GM12878 (cell line): ENCODE results near the gene ALPK1. TPM values are rescaled to one million over a fixed set of nuclear protein-coding genes. Genes with fewer than 3 reads are reported as not detected.

Experiments
- EED ChIP-seq: sonication (generic); IDR thresholded peaks from 2 replicates; pipeline ENCODE4 v1.6.1; 2016; ENCODE audit warnings: antibody characterized with exemption, low read depth
- MTA3 ChIP-seq: IDR thresholded peaks from 2 replicates; pipeline ENCODE4 v1.6.1; 2012; ENCODE audit warnings: low read length, inconsistent platforms, borderline replicate concordance
- MYB ChIP-seq: fragments of 150-350 bp; IDR thresholded peaks from 2 replicates; pipeline ENCODE4 v1.6.1; 2014; ENCODE audit warnings: mild to moderate bottlenecking, low read depth, low read length, borderline replicate concordance
- NBN ChIP-seq: fragments of 450-650 bp; IDR thresholded peaks from 2 replicates; pipeline ENCODE4 v1.6.1; 2016
- NFYA ChIP-seq: IDR thresholded peaks from 2 replicates; pipeline ENCODE4 v1.6.1; 2011; ENCODE audit warnings: low read depth, mild to moderate bottlenecking, low read length, improper control_type of control experiment, borderline replicate concordance
- NR2C2 ChIP-seq: IDR thresholded peaks from 2 replicates; pipeline ENCODE4 v1.6.1; 2011; ENCODE audit warnings: borderline replicate concordance, low read depth; ENCODE audit not compliant: control insufficient read depth, insufficient read length
- NR2F1 ChIP-seq: fragments of 450-650 bp; conservative IDR thresholded peaks from 2 replicates; pipeline ENCODE4 v1.6.1; 2017; ENCODE audit warnings: mild to moderate bottlenecking
- POLR2AphosphoS2 ChIP-seq: IDR thresholded peaks from 2 replicates; pipeline ENCODE4 v1.6.1; 2011; ENCODE audit warnings: low read depth, mild to moderate bottlenecking, low read length, improper control_type of control experiment, moderate library complexity
- POLR2AphosphoS5 ChIP-seq: IDR thresholded peaks from 2 replicates; pipeline ENCODE4 v1.6.1; 2011; ENCODE audit warnings: mild to moderate bottlenecking, low read length, inconsistent platforms
- RAD51 ChIP-seq: fragments of 450-650 bp; IDR thresholded peaks from 2 replicates; pipeline ENCODE4 v1.6.1; 2016; ENCODE audit warnings: moderate library complexity, mild to moderate bottlenecking, inconsistent platforms
- RB1 ChIP-seq: fragments of 450-650 bp; formaldehyde crosslinking; IDR thresholded peaks from 2 replicates; pipeline ENCODE4 v1.6.1; 2017; ENCODE audit warnings: mild to moderate bottlenecking, borderline replicate concordance
- RBBP5 ChIP-seq: fragments of 200-600 bp; sonication (generic); conservative IDR thresholded peaks from 2 replicates; pipeline ENCODE4 v1.6.1; 2016
- RELA ChIP-seq: fragments of 450-650 bp; IDR thresholded peaks from 2 replicates; pipeline ENCODE4 v1.8.0; 2014; ENCODE audit warnings: borderline replicate concordance; ENCODE audit not compliant: partially characterized antibody
- RFX5 ChIP-seq: IDR thresholded peaks from 2 replicates; pipeline ENCODE4 v1.6.1; 2011; ENCODE audit warnings: low read depth, low read length, improper control_type of control experiment
- STAT3 ChIP-seq: IDR thresholded peaks from 2 replicates; pipeline ENCODE4 v1.6.1; 2011; ENCODE audit warnings: low read depth, low read length, improper control_type of control experiment
- TCF12 ChIP-seq: IDR thresholded peaks from 2 replicates; pipeline ENCODE4 v1.6.1; 2011; ENCODE audit warnings: low read depth, mild to moderate bottlenecking, low read length
- ZNF207 ChIP-seq: fragments of 450-650 bp; IDR thresholded peaks from 2 replicates; pipeline ENCODE4 v1.6.1; 2014; ENCODE audit warnings: antibody characterized with exemption, mild to moderate bottlenecking, borderline replicate concordance
- polyA plus RNA-seq, 11 experiments: library from polyadenylated mRNA; depleted of rRNA in 4 of 11; unstranded in 6 of 11; stranded (reverse) in 5 of 11; fragments of >200 nt; fragmentation: Nextera tagmentation in 4 of 11; fragmentation: Illumina TruSeq in 1 of 11; extraction: Ambion mirVana in 4 of 11; extraction: Trizol in 1 of 11; gene quantifications; 1 replicate in 1 of 11; 2 replicates in 10 of 11; pipeline versions ENCODE4 v1.2.1 to v1.2.3, GENCODE V29; 2011 to 2016; ENCODE audit warnings: inconsistent platforms in 2 of 11, missing spikeins in 2 of 11, low read depth in 1 of 11
- total RNA-seq, 4 experiments: library from RNA; depleted of rRNA in 3 of 4; stranded (reverse); fragments of >200 nt in 3 of 4; fragmentation: Illumina TruSeq in 1 of 4; extraction: Trizol in 1 of 4; gene quantifications; 2 replicates each; pipeline versions ENCODE4 v1.2.1 to v1.2.3, GENCODE V29; 2013 to 2021
- TF ChIP-seq, protein P1 (sequence below): fragments of 150-350 bp; IDR thresholded peaks from 2 replicates; pipeline ENCODE4 v1.6.1; 2016; ENCODE audit warnings: low read depth, low read length
- TF ChIP-seq, protein P2 (sequence below): fragments of 450-650 bp; IDR thresholded peaks from 2 replicates; pipeline ENCODE4 v1.6.1; 2016; ENCODE audit warnings: mild to moderate bottlenecking
- TF ChIP-seq, protein P3 (sequence below): fragments of 450-650 bp; IDR thresholded peaks from 2 replicates; pipeline ENCODE4 v1.6.1; 2017; ENCODE audit warnings: borderline replicate concordance
- TF ChIP-seq, protein P4 (sequence below): IDR thresholded peaks from 2 replicates; pipeline ENCODE4 v1.6.1; 2012; ENCODE audit warnings: low read length, inconsistent platforms
- TF ChIP-seq, protein P5 (sequence below): IDR thresholded peaks from 2 replicates; pipeline ENCODE4 v1.6.1; 2012; ENCODE audit warnings: low read depth, low read length, improper control_type of control experiment

Gene ALPK1
- total and polyA plus RNA-seq, 10 of the 15 experiments (the other 5 are each of a cell fraction or from before 2014, with no cell fraction given): 8.5 to 32.3 (median 22.6) TPM

DNA sequence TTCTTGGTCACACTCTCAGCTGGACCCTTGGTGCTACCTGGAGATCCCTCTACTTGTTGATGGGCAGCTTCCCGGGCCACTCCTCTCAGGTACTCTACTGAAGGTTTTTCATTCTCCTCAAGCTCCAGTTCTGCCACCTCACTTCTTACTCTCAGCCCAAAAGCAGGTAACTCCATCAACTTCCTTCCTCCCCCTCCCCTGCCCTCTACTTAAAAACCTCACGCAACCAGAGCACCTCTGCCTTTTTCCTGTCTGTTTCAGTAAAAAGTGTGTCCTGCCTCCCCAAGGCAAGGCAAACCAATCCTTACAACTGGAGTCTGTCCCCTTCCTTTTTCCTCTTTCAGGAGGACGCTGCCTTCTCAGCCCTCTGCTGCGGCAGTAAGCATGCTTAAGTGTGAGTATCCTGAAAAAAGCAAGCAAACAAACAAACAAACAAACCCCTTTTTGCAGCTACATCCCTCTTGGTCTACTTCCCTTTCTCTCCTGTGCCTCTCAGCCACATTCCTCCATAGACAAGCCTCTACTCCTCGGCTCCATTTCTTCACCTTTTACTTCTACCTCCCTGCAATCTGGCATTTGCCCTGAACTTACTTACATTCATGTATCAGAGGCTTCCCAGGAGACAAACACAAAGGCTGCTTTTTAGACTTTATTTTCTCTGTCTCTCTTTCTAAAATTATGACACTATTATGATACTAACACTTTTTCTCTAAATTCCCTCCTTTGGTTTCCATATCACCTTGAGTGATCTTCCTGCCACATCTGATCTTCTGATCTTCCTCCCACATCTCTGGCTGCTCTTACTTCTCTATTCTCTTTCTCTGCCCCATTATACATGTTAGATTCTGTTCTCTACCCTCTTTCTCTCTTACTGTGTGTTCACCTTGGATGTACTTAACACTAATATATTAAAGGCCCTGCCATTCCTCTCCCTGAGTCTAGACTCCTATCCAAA is 5.4 kb downstream of the ALPK1 start (continued):
- TF ChIP-seq, protein P1, sequence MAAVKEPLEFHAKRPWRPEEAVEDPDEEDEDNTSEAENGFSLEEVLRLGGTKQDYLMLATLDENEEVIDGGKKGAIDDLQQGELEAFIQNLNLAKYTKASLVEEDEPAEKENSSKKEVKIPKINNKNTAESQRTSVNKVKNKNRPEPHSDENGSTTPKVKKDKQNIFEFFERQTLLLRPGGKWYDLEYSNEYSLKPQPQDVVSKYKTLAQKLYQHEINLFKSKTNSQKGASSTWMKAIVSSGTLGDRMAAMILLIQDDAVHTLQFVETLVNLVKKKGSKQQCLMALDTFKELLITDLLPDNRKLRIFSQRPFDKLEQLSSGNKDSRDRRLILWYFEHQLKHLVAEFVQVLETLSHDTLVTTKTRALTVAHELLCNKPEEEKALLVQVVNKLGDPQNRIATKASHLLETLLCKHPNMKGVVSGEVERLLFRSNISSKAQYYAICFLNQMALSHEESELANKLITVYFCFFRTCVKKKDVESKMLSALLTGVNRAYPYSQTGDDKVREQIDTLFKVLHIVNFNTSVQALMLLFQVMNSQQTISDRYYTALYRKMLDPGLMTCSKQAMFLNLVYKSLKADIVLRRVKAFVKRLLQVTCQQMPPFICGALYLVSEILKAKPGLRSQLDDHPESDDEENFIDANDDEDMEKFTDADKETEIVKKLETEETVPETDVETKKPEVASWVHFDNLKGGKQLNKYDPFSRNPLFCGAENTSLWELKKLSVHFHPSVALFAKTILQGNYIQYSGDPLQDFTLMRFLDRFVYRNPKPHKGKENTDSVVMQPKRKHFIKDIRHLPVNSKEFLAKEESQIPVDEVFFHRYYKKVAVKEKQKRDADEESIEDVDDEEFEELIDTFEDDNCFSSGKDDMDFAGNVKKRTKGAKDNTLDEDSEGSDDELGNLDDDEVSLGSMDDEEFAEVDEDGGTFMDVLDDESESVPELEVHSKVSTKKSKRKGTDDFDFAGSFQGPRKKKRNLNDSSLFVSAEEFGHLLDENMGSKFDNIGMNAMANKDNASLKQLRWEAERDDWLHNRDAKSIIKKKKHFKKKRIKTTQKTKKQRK: no peak
- TF ChIP-seq EED: no peak
- 0 out of 2 replicates have a peak, but pooled peaks have one; percentile 22 for TF ChIP-seq NBN
- TF ChIP-seq, protein P2, sequence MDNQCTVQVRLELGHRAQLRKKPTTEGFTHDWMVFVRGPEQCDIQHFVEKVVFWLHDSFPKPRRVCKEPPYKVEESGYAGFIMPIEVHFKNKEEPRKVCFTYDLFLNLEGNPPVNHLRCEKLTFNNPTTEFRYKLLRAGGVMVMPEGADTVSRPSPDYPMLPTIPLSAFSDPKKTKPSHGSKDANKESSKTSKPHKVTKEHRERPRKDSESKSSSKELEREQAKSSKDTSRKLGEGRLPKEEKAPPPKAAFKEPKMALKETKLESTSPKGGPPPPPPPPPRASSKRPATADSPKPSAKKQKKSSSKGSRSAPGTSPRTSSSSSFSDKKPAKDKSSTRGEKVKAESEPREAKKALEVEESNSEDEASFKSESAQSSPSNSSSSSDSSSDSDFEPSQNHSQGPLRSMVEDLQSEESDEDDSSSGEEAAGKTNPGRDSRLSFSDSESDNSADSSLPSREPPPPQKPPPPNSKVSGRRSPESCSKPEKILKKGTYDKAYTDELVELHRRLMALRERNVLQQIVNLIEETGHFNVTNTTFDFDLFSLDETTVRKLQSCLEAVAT: no peak
- no peak for TF ChIP-seq MTA3
- TF ChIP-seq NR2F1: no peak
- TF ChIP-seq RBBP5: no peak
- TF ChIP-seq RAD51: no peak
- no peak for TF ChIP-seq NFYA
- TF ChIP-seq, protein P3, sequence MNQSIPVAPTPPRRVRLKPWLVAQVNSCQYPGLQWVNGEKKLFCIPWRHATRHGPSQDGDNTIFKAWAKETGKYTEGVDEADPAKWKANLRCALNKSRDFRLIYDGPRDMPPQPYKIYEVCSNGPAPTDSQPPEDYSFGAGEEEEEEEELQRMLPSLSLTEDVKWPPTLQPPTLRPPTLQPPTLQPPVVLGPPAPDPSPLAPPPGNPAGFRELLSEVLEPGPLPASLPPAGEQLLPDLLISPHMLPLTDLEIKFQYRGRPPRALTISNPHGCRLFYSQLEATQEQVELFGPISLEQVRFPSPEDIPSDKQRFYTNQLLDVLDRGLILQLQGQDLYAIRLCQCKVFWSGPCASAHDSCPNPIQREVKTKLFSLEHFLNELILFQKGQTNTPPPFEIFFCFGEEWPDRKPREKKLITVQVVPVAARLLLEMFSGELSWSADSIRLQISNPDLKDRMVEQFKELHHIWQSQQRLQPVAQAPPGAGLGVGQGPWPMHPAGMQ: no peak
- no peak for TF ChIP-seq POLR2AphosphoS2
- no peak for TF ChIP-seq ZNF207
- TF ChIP-seq STAT3: no peak
- no peak for TF ChIP-seq NR2C2
- TF ChIP-seq, protein P4, sequence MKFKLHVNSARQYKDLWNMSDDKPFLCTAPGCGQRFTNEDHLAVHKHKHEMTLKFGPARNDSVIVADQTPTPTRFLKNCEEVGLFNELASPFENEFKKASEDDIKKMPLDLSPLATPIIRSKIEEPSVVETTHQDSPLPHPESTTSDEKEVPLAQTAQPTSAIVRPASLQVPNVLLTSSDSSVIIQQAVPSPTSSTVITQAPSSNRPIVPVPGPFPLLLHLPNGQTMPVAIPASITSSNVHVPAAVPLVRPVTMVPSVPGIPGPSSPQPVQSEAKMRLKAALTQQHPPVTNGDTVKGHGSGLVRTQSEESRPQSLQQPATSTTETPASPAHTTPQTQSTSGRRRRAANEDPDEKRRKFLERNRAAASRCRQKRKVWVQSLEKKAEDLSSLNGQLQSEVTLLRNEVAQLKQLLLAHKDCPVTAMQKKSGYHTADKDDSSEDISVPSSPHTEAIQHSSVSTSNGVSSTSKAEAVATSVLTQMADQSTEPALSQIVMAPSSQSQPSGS: no peak
- TF ChIP-seq RB1: no peak
- no peak for TF ChIP-seq TCF12
- TF ChIP-seq, protein P5, sequence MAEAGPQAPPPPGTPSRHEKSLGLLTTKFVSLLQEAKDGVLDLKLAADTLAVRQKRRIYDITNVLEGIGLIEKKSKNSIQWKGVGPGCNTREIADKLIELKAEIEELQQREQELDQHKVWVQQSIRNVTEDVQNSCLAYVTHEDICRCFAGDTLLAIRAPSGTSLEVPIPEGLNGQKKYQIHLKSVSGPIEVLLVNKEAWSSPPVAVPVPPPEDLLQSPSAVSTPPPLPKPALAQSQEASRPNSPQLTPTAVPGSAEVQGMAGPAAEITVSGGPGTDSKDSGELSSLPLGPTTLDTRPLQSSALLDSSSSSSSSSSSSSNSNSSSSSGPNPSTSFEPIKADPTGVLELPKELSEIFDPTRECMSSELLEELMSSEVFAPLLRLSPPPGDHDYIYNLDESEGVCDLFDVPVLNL: no peak
- TF ChIP-seq POLR2AphosphoS5: no peak
- no peak for TF ChIP-seq RFX5
- TF ChIP-seq MYB: no peak
- TF ChIP-seq RELA: no peak
